Hepatocyte (in vitro differentiated cells): ENCODE measurements around the gene TTC31. TPM values are rescaled to one million over a fixed set of nuclear protein-coding genes. Genes with fewer than 3 reads are reported as not detected.

Experiments used
- DNase-seq: peaks from one replicate; pipeline ENCODE4 v3.0.0-alpha.2; 2016; ENCODE audit warnings: low spot score
- H2AFZ ChIP-seq: fragments of 200-600 bp; sonication (generic); 2 replicates; pipeline ENCODE4 v1.6.0; 2016; ENCODE audit warnings: antibody characterized with exemption, mild to moderate bottlenecking
- H3K27ac ChIP-seq: fragments of 200-600 bp; sonication (generic); 2 replicates; pipeline ENCODE4 v1.5.1; 2016; ENCODE audit warnings: mild to moderate bottlenecking
- H3K27me3 ChIP-seq: fragments of 200-600 bp; sonication (generic); 2 replicates; pipeline ENCODE4 v1.6.1; 2016
- H3K36me3 ChIP-seq: fragments of 200-600 bp; sonication (generic); replicated peaks from 2 replicates; pipeline ENCODE4 v1.5.1; 2016; ENCODE audit warnings: low read depth; ENCODE audit not compliant: insufficient read depth
- H3K4me1 ChIP-seq: fragments of 200-600 bp; sonication (generic); 2 replicates; pipeline ENCODE4 v1.5.1; 2016; ENCODE audit warnings: mild to moderate bottlenecking, moderate library complexity; ENCODE audit not compliant: insufficient read depth
- H3K4me2 ChIP-seq: fragments of 200-600 bp; sonication (generic); 2 replicates; pipeline ENCODE4 v1.6.0; 2016
- H3K4me3 ChIP-seq: fragments of 200-600 bp; sonication (generic); 2 replicates; pipeline ENCODE4 v1.5.1; 2016; ENCODE audit warnings: mild to moderate bottlenecking
- H3K79me2 ChIP-seq: fragments of 200-600 bp; sonication (generic); 2 replicates; pipeline ENCODE4 v1.6.0; 2017; ENCODE audit warnings: mild to moderate bottlenecking
- H3K9me2 ChIP-seq: fragments of 200-600 bp; sonication (generic); replicated peaks from 2 replicates; pipeline ENCODE4 v1.6.0; 2017; ENCODE audit warnings: mild to moderate bottlenecking; ENCODE audit not compliant: insufficient read depth
- H3K9me3 ChIP-seq: fragments of 200-600 bp; sonication (generic); 2 replicates; pipeline ENCODE4 v1.5.1; 2016; ENCODE audit warnings: low read depth, mild to moderate bottlenecking
- H4K20me1 ChIP-seq: fragments of 200-600 bp; sonication (generic); 2 replicates; pipeline ENCODE4 v1.6.0; 2016; ENCODE audit warnings: mild to moderate bottlenecking; ENCODE audit not compliant: insufficient read depth, poor library complexity, severe bottlenecking
- EZH2 ChIP-seq: fragments of 200-600 bp; sonication (generic); IDR thresholded peaks from 2 replicates; pipeline ENCODE4 v1.6.1; 2016; ENCODE audit warnings: antibody characterized with exemption, mild to moderate bottlenecking, borderline replicate concordance
- EZH2phosphoT487 ChIP-seq: fragments of 200-600 bp; sonication (generic); IDR thresholded peaks from one replicate; pipeline ENCODE4 v1.6.1; 2018; ENCODE audit warnings: antibody characterized with exemption, mild to moderate bottlenecking, low read depth, moderate library complexity; ENCODE audit not compliant: unreplicated experiment, severe bottlenecking
- WGBS: methylation state at CpG from one replicate; pipeline ENCODE4 v1.1.6; 2016; ENCODE audit warnings: low lambda C conversion rate; ENCODE audit errors: missing lambda C conversion rate; 5-methylcytosine and 5-hydroxymethylcytosine counted together
- polyA plus RNA-seq: library from polyadenylated mRNA; unstranded; fragments of >200 nt; fragmentation: Nextera tagmentation; extraction: Ambion mirVana; gene quantifications from 2 replicates; pipeline ENCODE4 v1.2.1, GENCODE V29; 2016
- total RNA-seq: library from RNA; depleted of rRNA; stranded (reverse); fragments of >200 nt; gene quantifications from 2 replicates; pipeline ENCODE4 v1.2.3, GENCODE V29; 2014
- TF ChIP-seq, protein P1 (sequence below): fragments of 200-600 bp; sonication (generic); IDR thresholded peaks from 2 replicates; pipeline ENCODE4 v1.5.1; 2016; ENCODE audit warnings: antibody characterized with exemption, mild to moderate bottlenecking; ENCODE audit not compliant: poor library complexity

Gene TTC31
- total and polyA plus RNA-seq, 2 experiments from 2014 or later: 21.3 to 25.1 TPM

DNA sequence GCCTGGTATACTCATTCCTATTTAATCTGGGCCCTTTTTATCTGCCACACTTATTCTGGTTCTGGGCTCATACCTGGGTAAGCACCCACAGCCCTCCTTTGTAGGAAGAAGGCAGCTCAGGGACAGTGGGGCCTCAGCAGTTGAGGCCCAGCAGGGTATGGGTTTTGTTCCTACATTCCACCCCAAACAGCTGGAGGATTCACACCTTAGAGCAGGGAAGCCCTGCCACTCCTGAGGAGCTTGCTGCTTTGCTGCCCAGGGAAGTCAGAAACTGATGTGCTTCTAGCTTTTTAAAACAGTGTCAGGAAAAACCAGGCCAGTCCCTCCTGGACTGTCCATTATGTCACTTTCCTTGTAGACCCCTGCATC is 17.7 kb downstream of the TTC31 start:
- H3K36me3 ChIP-seq: no peaks in the 10 kb centered on the region

DNA sequence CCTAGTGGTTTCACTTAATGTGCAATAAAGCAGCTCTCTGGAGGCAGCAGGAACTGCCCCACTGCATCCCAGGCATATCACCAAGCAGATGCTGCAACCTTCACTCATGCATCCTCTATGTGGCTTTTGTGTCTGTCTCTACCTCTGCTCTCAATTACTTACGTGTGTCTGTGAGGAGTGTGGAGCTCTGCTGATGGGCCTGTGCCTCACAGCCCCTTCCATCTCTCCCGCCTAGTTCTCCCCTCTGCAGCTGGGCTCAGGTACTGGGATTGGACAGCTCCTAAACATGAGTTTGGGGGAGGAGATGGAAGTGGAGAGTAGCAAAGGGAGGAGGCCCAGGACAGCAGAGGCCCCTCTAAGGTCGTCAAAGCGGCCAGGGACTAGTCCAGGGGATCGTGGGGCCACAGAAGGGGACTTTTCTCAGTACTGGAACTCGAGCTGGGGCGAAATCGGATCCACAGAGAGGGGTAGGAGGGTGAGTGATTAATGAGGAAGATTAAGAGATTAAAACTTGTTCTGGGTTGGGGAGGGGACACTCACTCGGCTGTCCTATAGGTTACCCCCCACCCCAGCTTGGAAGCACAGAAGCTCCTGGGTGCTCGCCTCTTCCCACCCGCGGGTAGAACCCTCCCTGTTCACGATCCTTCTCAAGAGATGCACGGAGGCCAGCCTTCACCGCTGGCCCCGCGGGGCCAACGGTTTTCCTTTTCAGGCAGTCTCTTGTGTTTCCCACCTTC is 18.6 kb downstream of the TTC31 start:
- Histone ChIP-seq H2AFZ (no peak overlapping the region), H3K4me2 (peak overlapping the region; percentile 92), H3K27me3 (peaks cover 49% of the 10 kb centered on the region), H3K36me3 (no peaks in the 10 kb centered on the region), H3K27ac (peak overlapping the region; percentile 99), H3K9me3 (no peaks in the 10 kb centered on the region), H3K9me2 (no peaks in the 10 kb centered on the region), H3K4me3 (peak overlapping the region; percentile 6), H3K79me2 (peaks cover 35% of the 10 kb centered on the region), H3K4me1 (peaks cover 61% of the 10 kb centered on the region), H4K20me1 (no peaks in the 10 kb centered on the region)
- no peak for DNase-seq
- 51% methylated on average over 18 of the region's 18 CpGs for WGBS
- TF ChIP-seq EZH2: no peak
- TF ChIP-seq, protein P1, sequence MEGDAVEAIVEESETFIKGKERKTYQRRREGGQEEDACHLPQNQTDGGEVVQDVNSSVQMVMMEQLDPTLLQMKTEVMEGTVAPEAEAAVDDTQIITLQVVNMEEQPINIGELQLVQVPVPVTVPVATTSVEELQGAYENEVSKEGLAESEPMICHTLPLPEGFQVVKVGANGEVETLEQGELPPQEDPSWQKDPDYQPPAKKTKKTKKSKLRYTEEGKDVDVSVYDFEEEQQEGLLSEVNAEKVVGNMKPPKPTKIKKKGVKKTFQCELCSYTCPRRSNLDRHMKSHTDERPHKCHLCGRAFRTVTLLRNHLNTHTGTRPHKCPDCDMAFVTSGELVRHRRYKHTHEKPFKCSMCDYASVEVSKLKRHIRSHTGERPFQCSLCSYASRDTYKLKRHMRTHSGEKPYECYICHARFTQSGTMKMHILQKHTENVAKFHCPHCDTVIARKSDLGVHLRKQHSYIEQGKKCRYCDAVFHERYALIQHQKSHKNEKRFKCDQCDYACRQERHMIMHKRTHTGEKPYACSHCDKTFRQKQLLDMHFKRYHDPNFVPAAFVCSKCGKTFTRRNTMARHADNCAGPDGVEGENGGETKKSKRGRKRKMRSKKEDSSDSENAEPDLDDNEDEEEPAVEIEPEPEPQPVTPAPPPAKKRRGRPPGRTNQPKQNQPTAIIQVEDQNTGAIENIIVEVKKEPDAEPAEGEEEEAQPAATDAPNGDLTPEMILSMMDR: no peak
- no peak for TF ChIP-seq EZH2phosphoT487

More for the DNA sequence above, 17.7 kb downstream of the TTC31 start:
- Histone ChIP-seq H3K79me2 (peaks cover 25% of the 10 kb centered on the region), H3K27ac (no peak overlapping the region), H3K4me3 (no peak overlapping the region), H4K20me1 (no peaks in the 10 kb centered on the region), H3K27me3 (peaks cover 50% of the 10 kb centered on the region), H3K9me3 (no peaks in the 10 kb centered on the region), H2AFZ (no peak overlapping the region), H3K9me2 (no peaks in the 10 kb centered on the region), H3K4me2 (peak overlapping the region; percentile 98), H3K4me1 (peaks cover 52% of the 10 kb centered on the region)
- DNase-seq: no peak
- TF ChIP-seq, protein P1: no peak
- TF ChIP-seq EZH2 (no peak), EZH2phosphoT487 (no peak)

DNA sequence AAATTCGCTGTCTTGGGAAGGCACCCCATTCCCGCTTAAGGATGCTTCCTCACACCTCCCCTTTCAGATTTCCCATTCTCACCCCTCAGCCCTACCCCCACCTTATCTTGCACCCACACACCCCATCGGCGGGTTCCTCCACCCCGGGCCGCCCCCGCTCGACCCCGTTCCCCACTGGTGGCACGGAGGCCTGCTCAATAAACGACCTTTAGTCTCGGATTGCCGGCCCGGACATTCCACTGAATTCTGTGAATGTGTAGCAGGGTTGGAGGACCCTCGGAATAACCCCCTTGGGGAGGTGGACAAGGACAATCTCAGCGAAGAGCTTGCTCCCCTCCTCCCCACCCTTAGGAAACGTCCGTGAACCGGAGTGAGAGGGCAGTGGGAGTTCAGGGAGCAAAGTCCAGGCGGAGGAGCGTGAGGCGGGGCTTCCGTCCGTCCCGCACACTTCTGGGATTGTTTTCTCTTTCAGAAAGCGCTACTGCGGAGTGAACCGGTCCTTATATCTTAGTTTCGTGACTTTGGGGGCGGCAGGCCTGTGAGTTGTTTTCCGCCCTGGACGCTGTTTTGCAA is 19.4 kb downstream of the TTC31 start:
- Histone ChIP-seq H3K27me3 (peaks cover 41% of the 10 kb centered on the region), H4K20me1 (no peaks in the 10 kb centered on the region), H3K9me2 (no peaks in the 10 kb centered on the region), H3K79me2 (peaks cover 40% of the 10 kb centered on the region), H3K4me2 (peak overlapping the region; percentile 92), H2AFZ (peak overlapping the region; percentile 80), H3K9me3 (no peaks in the 10 kb centered on the region), H3K27ac (peak overlapping the region; percentile 99), H3K4me1 (peaks cover 64% of the 10 kb centered on the region), H3K4me3 (peak overlapping the region; percentile 40), H3K36me3 (no peaks in the 10 kb centered on the region)
- DNase-seq: peak; percentile 75
- WGBS: 17% methylated on average over 31 of the region's 32 CpGs
- TF ChIP-seq, protein P1: no peak
- peak; percentile 15 for TF ChIP-seq EZH2
- no peak for TF ChIP-seq EZH2phosphoT487
